Adrenal gland (tissue), 5 donors: ENCODE data around the gene OR2W1.

Experiments used
- CTCF ChIP-seq, 6 experiments: fragments of 450-650 bp in 4 of 6; fragments of 200-600 bp in 2 of 6; sonication (generic) in 1 of 6; IDR thresholded peaks; 1 replicate in 5 of 6; 2 replicates in 1 of 6; pipeline versions ENCODE4 v1.5.1 to v1.8.0; 2016 to 2021; ENCODE audit warnings: antibody characterized with exemption in 6 of 6, mild to moderate bottlenecking in 2 of 6, moderate library complexity in 1 of 6
- POLR2A ChIP-seq, 2 donors: fragments of 450-650 bp; IDR thresholded peaks; one replicate each; pipeline ENCODE4 v1.6.1; 2017; ENCODE audit warnings: antibody characterized with exemption in 2 of 2, mild to moderate bottlenecking in 2 of 2, moderate library complexity in 1 of 2
- donor health status: DM: no; HTN: no; CAD: no.

- TF ChIP-seq CTCF (IDR thresholded peaks at IDR 0.05), result no peak
- no peak for TF ChIP-seq POLR2A (IDR thresholded peaks at IDR 0.05)
Measured at GRCh38 chr6:29079203-29079602, 34.2 kb upstream of the OR2W1 start.
